GM10266 (cell line): Measurements from ENCODE around the gene MYF5.
"Not testable (repeated sequence)": the region's sequence is repeated elsewhere in the genome, so short reads cannot be mapped to it uniquely, and the experiment has no call there.

Experiments
- DNase-seq: peaks from one replicate; pipeline ENCODE4 v3.0.0; 2012; ENCODE audit errors: extremely low spot score
- TF ChIP-seq, protein P1 (sequence below): IDR thresholded peaks from 2 replicates; pipeline ENCODE4 v1.5.1; 2012; ENCODE audit warnings: mild to moderate bottlenecking, low read depth; ENCODE audit not compliant: control insufficient read depth, insufficient read depth; ENCODE audit errors: missing control alignments

Gene MYF5

DNA sequence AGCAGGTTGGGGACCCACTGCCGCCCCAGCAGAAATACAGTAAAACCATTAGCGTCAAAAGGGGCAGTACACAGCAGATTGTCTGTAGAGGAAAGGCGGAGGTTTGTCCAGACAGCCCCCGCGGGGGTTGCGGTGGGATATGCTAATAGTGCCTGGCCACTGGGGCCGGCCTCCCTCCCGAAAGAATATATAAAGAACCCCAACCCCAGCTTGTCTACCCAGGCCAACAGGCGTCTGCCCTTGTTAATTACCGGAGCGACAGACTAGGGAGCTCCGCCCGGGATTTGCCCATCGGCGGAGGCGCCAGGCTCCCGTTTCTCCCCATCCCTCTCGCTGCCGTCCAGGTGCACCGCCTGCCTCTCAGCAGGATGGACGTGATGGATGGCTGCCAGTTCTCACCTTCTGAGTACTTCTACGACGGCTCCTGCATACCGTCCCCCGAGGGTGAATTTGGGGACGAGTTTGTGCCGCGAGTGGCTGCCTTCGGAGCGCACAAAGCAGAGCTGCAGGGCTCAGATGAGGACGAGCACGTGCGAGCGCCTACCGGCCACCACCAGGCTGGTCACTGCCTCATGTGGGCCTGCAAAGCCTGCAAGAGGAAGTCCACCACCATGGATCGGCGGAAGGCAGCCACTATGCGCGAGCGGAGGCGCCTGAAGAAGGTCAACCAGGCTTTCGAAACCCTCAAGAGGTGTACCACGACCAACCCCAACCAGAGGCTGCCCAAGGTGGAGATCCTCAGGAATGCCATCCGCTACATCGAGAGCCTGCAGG, at the start of gene MYF5:
Gene MYF5 (plus strand): TSS at position 217 of the 774 bp plus-strand sequence. CDS start 152 bp downstream, at position 369.
- DNase-seq: no peak
- TF ChIP-seq, protein P1, sequence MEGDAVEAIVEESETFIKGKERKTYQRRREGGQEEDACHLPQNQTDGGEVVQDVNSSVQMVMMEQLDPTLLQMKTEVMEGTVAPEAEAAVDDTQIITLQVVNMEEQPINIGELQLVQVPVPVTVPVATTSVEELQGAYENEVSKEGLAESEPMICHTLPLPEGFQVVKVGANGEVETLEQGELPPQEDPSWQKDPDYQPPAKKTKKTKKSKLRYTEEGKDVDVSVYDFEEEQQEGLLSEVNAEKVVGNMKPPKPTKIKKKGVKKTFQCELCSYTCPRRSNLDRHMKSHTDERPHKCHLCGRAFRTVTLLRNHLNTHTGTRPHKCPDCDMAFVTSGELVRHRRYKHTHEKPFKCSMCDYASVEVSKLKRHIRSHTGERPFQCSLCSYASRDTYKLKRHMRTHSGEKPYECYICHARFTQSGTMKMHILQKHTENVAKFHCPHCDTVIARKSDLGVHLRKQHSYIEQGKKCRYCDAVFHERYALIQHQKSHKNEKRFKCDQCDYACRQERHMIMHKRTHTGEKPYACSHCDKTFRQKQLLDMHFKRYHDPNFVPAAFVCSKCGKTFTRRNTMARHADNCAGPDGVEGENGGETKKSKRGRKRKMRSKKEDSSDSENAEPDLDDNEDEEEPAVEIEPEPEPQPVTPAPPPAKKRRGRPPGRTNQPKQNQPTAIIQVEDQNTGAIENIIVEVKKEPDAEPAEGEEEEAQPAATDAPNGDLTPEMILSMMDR: no peak

DNA sequence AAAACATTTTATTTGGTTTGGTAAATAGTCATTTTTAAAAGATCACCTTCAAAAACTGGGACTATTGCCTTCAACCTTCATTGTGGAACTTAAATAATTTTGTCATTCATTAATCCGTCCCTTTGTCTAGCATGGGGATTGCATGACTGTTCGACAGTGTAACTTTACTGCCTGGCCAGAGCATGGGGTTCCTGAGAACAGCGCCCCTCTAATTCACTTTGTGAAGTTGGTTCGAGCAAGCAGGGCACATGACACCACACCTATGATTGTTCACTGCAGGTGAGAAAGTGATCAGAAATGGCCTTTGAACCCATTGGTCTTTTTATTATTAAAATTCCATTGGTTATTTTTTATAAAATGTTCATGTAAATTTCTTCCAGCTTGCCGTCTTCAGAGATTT, 46.5 kb upstream of the MYF5 start:
- no peak for DNase-seq

DNA sequence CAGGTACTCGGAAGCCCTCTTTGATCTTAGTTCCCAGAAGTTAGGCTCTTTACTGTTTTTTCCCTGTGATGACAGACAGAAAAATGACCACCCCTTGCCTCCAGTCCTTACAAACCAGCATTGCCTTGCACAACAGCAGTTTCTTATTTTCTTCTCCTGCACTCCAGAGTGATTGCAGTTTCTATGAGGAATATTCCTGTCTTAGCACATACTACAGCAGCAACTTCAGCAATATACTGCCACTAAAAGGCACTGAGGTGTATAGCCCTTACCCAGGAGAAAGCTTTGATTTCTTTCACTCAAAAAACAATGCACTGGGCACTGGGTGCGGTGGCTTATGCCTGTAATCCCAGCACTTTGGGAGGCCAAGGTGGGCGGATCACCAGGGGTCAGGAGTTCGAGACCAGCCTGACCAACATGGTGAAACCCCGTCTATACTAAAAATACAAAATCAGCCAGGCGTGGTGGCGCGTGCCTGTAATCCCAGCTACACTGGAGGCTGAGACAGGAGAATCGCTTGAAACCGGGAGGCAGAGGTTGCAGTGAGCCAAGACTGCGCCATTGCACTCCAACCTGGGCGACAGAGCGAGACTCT, 40.6 kb upstream of the MYF5 start:
- not testable (repeated sequence) for DNase-seq

More for the DNA sequence above, 46.5 kb upstream of the MYF5 start:
- TF ChIP-seq, protein P1: no peak

- TF ChIP-seq, protein P1: no peak
- no peak for DNase-seq
These were observed 39.9 kb upstream of the MYF5 start for GRCh38 chr12:80676856-80677255.

DNA sequence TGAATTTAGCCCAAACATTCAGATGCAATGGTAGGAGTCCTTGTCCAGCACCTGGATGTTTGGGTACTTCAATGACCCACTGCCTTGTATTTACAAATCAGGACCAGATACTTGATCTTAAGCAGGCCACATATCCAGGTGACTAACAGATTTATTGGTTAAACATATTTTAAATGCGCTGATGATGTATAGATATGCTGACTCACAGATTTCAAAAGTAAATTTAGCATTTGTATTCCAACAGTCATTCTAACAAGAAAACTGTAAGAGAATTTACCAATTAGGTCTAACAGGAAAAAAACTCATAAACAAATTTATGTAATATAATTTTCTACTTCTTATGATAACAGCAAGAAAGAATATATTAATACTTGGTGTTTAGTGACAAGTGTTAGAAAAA, 38.7 kb upstream of the MYF5 start:
- TF ChIP-seq, protein P1: no peak

GRCh38 chr12:80679346-80680131, 37.2 kb upstream of the MYF5 start:
- DNase-seq: no peak

More for the DNA sequence above, 38.7 kb upstream of the MYF5 start:
- DNase-seq: no peak

DNA sequence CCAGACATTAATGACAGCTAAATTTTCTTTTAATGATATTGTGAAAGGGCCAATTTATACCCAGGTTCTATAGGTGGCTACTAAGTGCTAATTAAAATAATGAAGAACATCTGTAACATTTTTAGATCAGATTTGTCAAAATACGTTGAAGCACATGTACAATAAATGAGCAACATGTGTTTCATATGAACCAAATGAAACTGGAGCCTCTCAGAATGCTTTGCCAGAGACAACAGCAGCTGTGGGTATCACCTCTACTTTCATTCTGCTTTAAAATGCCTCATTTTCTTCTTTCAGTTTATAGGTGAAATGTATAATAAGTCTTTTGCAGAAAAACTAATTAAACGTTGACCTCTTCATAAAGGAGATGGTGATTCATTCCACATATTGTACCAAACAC, 35.4 kb upstream of the MYF5 start:
- no peak for DNase-seq
- TF ChIP-seq, protein P1: no peak

More at GRCh38 chr12:80679346-80680131, 37.2 kb upstream of the MYF5 start:
- TF ChIP-seq, protein P1: no peak
